Limb (tissue), 2 donors: ENCODE measurements around the gene HDAC9.
A peak's percentile ranks its signal among the peaks of the same experiment; 100 is the strongest.
"Not testable (repeated sequence)": the region's sequence is repeated elsewhere in the genome, so short reads cannot be mapped to it uniquely, and the experiment has no call there.

Source experiments
- DNase-seq, 2 donors: peaks; one replicate each; pipeline ENCODE4 v3.0.0-alpha.2; 2016; ENCODE audit errors: extremely low spot score in 2 of 2

HDAC9 gene

GRCh38 chr7:18941207-18941606 lies 445.7 kb downstream of the HDAC9 start:
- no peak for DNase-seq

GRCh38 chr7:18948521-18948920 lies 453.0 kb downstream of the HDAC9 start:
- no peak for DNase-seq

- no peak for DNase-seq
Measured at GRCh38 chr7:18952846-18953245, 457.3 kb downstream of the HDAC9 start.

- DNase-seq, result no peak
Measured at GRCh38 chr7:18958627-18959026, 463.1 kb downstream of the HDAC9 start.

- DNase-seq, result no peak
Measured at GRCh38 chr7:18960725-18961124, 465.2 kb downstream of the HDAC9 start.

- DNase-seq, result no peak
Measured at GRCh38 chr7:18962031-18962430, 466.5 kb downstream of the HDAC9 start.

- DNase-seq, result no peak
Measured at GRCh38 chr7:18965657-18966056, 470.1 kb downstream of the HDAC9 start.

GRCh38 chr7:18967755-18968154 lies 472.2 kb downstream of the HDAC9 start:
- not testable (repeated sequence) for DNase-seq

- no peak for DNase-seq
Measured at GRCh38 chr7:18971839-18972238, 476.3 kb downstream of the HDAC9 start.

GRCh38 chr7:18974803-18975202 lies 479.3 kb downstream of the HDAC9 start:
- no peak for DNase-seq

- DNase-seq, result no peak
Measured at GRCh38 chr7:18975276-18975675, 479.7 kb downstream of the HDAC9 start.

- no peak for DNase-seq
Measured at GRCh38 chr7:18975689-18976280, 480.2 kb downstream of the HDAC9 start.

- DNase-seq, result peak in 1 of 2 donors; percentile 32
Measured at GRCh38 chr7:18976715-18977471, 481.3 kb downstream of the HDAC9 start.

GRCh38 chr7:18978108-18978495 lies 482.6 kb downstream of the HDAC9 start:
- peak in 1 of 2 donors; percentile 50 for DNase-seq

GRCh38 chr7:18990700-18991099 lies 495.2 kb downstream of the HDAC9 start:
- DNase-seq, result not testable (repeated sequence)

- DNase-seq, result no peak
Measured at GRCh38 chr7:18993933-18994668, 498.6 kb downstream of the HDAC9 start.

GRCh38 chr7:18995270-18995671 lies 499.7 kb downstream of the HDAC9 start:
- DNase-seq, result no peak

GRCh38 chr7:18995811-18996426 lies 500.4 kb downstream of the HDAC9 start:
- DNase-seq, result no peak

GRCh38 chr7:18996583-18996982 lies 501.0 kb downstream of the HDAC9 start:
- DNase-seq, result no peak

- DNase-seq, result no peak
Measured at GRCh38 chr7:18997477-18998150, 502.1 kb downstream of the HDAC9 start.

GRCh38 chr7:19000410-19000809 lies 504.9 kb downstream of the HDAC9 start:
- no peak for DNase-seq
